ENCODE measurements around the gene SLC15A2.

SLC15A2 gene

GRCh38 chr3:121942116-121942786 lies 48.0 kb downstream of the SLC15A2 start:
- Mint-ChIP-seq H3K27ac (ENCODE audit: low read depth) (no peak overlapping the region), H3K36me3 (ENCODE audit: insufficient read depth) (no peaks in the 10 kb centered on the region), H3K9me3 (no peaks in the 10 kb centered on the region), H3K4me1 (no peaks in the 10 kb centered on the region), H3K27me3 (no peaks in the 10 kb centered on the region), H3K4me3 (no peak overlapping the region)
- DNase-seq (ENCODE audit: low spot score in 2 of 2) (no peak), ATAC-seq (replicated peaks; ENCODE audit: extremely low read depth, poor library complexity, severe bottlenecking) (no peak)

DNA sequence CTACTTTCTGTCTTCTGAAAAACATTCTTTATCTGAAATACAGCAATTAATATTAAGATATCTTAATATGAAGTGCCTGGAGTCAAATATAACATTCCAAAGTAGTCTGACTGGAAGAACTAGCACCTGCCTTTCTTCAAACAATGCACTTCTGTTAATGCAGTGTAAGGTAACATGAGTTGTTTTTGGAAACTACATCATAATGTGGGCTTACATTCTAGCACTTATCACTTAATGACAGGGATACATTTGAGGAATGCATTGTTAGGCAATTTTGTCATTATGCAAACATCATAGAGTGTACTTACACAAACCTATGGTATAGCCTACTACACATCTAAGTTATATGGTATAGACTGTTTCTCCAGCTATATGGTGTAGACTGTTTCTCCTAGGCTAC lies 49.2 kb downstream of the SLC15A2 start:
- DNase-seq (ENCODE audit: low spot score in 2 of 2) (no peak), ATAC-seq (replicated peaks; ENCODE audit: extremely low read depth, poor library complexity, severe bottlenecking) (no peak)

GRCh38 chr3:121948641-121949040 lies 54.4 kb downstream of the SLC15A2 start:
- H3K4me3 Mint-ChIP-seq = no peak overlapping the region
- H3K9me3 Mint-ChIP-seq = peaks cover 12% of the 10 kb centered on the region
- DNase-seq (ENCODE audit: low spot score in 2 of 2) (no peak), ATAC-seq (replicated peaks; ENCODE audit: extremely low read depth, poor library complexity, severe bottlenecking) (no peak)
- no peak overlapping the region for H3K27ac Mint-ChIP-seq (ENCODE audit: low read depth)
- H3K4me1 Mint-ChIP-seq = no peaks in the 10 kb centered on the region
- no peaks in the 10 kb centered on the region for H3K36me3 Mint-ChIP-seq (ENCODE audit: insufficient read depth)
- peaks cover 6% of the 10 kb centered on the region for H3K27me3 Mint-ChIP-seq

More for the DNA sequence above, 49.2 kb downstream of the SLC15A2 start:
- Mint-ChIP-seq H3K27ac (ENCODE audit: low read depth) (no peak overlapping the region), H3K9me3 (no peaks in the 10 kb centered on the region), H3K4me3 (no peak overlapping the region), H3K36me3 (ENCODE audit: insufficient read depth) (no peaks in the 10 kb centered on the region), H3K27me3 (no peaks in the 10 kb centered on the region), H3K4me1 (no peaks in the 10 kb centered on the region)

DNA sequence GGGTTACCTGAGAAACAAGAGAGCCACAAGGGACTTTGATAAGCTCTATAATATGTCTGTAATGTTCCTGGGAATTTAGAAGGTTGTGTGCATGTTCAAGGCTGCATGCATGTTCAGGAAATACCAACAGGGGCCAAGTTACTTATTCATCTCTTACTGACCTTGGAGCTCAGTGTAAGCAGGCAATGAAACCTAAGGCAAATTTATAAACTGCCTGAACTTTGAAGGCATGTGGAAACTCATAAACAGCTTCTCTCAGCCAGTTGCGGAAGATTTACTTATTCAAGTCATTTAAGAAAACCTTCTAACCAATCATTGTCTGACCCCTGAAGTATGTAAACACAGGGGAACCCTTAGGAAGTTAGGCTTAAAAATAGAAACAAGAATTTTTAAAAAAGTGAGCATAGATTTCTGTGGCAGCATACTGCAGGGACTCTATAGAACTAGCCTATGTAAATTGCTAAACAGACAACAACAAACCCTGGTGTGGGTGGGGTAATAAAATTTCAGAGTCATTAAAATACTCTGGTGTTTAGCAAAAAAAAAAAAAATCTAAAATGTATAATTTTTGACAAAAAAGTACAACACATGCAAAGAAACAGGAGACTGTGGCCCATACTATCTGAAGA lies 57.2 kb downstream of the SLC15A2 start:
- Mint-ChIP-seq H3K9me3 (peaks cover 12% of the 10 kb centered on the region), H3K4me3 (no peak overlapping the region), H3K36me3 (ENCODE audit: insufficient read depth) (no peaks in the 10 kb centered on the region), H3K27ac (ENCODE audit: low read depth) (no peak overlapping the region), H3K4me1 (no peaks in the 10 kb centered on the region), H3K27me3 (peaks cover 6% of the 10 kb centered on the region)
- ATAC-seq (replicated peaks; ENCODE audit: extremely low read depth, poor library complexity, severe bottlenecking) (no peak), DNase-seq (ENCODE audit: low spot score in 2 of 2) (no peak)

- Mint-ChIP-seq H3K27ac (ENCODE audit: low read depth) (no peak overlapping the region), H3K4me3 (no peak overlapping the region), H3K36me3 (ENCODE audit: insufficient read depth) (peaks cover 2% of the 10 kb centered on the region), H3K27me3 (no peaks in the 10 kb centered on the region), H3K4me1 (no peaks in the 10 kb centered on the region), H3K9me3 (peaks cover 7% of the 10 kb centered on the region)
- ATAC-seq (replicated peaks; ENCODE audit: extremely low read depth, poor library complexity, severe bottlenecking) (no peak), DNase-seq (ENCODE audit: low spot score in 2 of 2) (no peak)
These were observed 62.2 kb downstream of the SLC15A2 start for GRCh38 chr3:121956363-121956762.

DNA sequence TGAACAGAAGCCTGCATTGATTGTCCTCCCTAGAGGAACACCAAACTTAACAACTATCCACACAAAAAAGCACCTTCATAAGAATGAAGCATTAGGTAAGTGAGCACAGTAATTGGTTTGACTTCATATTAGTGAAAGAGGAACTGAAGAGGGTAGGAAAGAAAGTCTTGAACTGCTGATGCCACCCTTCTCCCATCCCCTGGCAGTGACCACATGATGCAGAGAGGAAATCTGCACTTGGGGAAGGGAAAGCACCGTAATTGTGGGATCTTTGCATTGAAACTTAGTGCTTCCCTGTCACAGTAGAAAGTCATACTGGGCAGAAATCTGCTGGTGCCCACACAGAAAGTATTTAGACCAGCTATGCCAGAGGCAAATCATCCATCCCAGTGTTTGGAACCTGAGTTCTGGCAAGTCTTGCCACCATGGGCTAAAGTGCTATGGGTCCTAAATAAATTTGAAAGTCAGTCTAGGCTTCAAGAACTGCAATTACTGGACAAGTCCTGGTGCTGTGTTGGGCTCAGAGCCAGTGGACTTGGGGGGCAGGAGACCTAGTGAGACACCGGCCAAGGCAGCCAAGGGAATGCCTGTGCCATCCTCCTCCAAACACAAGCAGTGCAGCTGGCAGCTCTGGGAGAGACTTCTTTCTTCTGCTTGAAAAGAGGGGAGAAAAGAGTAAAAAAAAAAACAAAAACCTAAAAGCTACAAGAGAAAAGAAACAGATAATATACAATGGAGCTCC lies 63.6 kb downstream of the SLC15A2 start:
- ATAC-seq (replicated peaks; ENCODE audit: extremely low read depth, poor library complexity, severe bottlenecking) (no peak), DNase-seq (ENCODE audit: low spot score in 2 of 2) (no peak)
- Mint-ChIP-seq H3K36me3 (ENCODE audit: insufficient read depth) (peaks cover 2% of the 10 kb centered on the region), H3K27me3 (no peaks in the 10 kb centered on the region), H3K27ac (ENCODE audit: low read depth) (no peak overlapping the region), H3K4me3 (no peak overlapping the region), H3K4me1 (no peaks in the 10 kb centered on the region), H3K9me3 (no peaks in the 10 kb centered on the region)

DNA sequence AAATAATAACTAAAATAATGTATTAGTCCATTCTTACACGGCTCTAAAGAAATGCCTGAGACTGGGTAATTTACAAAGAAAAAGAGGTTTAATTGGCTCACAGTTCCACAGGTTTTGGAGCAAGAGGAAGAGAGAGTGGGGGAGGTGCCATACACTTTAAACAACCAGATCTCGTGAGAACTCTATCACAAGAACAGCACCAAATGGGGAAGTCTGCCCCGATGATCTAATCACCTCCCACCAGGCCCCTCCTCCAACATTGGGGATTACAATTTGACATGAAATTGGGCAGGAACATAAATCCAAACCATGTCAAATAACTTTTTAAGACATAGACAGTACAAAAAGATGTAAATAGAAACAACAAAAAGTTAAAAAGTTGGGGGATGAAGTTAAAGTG lies 64.6 kb downstream of the SLC15A2 start:
- DNase-seq (ENCODE audit: low spot score in 2 of 2) (no peak), ATAC-seq (replicated peaks; ENCODE audit: extremely low read depth, poor library complexity, severe bottlenecking) (no peak)
- Mint-ChIP-seq H3K27ac (ENCODE audit: low read depth) (no peak overlapping the region), H3K27me3 (no peaks in the 10 kb centered on the region), H3K9me3 (no peaks in the 10 kb centered on the region), H3K4me1 (no peaks in the 10 kb centered on the region), H3K4me3 (no peak overlapping the region), H3K36me3 (ENCODE audit: insufficient read depth) (peaks cover 2% of the 10 kb centered on the region)

DNA sequence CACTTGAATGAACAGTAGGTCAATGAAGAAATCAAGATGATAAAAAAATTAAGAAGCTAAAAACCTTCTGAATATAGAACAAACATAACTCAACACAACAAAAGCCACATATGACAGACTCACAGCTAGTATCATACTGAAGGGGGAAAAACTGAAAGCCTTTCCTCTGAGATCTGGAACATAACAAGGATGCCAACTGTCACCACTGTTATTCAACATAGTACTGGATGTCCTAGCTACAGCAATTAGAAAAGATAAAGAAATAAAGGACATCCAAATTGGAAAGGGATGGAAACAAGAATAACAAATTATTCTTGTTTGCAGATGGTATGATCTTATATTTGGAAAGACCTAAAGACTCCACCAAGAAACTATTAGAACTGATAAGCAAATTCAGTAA lies 67.1 kb downstream of the SLC15A2 start:
- Mint-ChIP-seq H3K4me3 (no peak overlapping the region), H3K4me1 (no peaks in the 10 kb centered on the region), H3K27me3 (no peaks in the 10 kb centered on the region), H3K9me3 (no peaks in the 10 kb centered on the region), H3K27ac (ENCODE audit: low read depth) (no peak overlapping the region), H3K36me3 (ENCODE audit: insufficient read depth) (peaks cover 2% of the 10 kb centered on the region)
- ATAC-seq (replicated peaks; ENCODE audit: extremely low read depth, poor library complexity, severe bottlenecking) = no peak
- DNase-seq (ENCODE audit: low spot score in 2 of 2) = no peak

- H3K9me3 Mint-ChIP-seq = no peaks in the 10 kb centered on the region
- H3K27me3 Mint-ChIP-seq = no peaks in the 10 kb centered on the region
- no peak overlapping the region for H3K27ac Mint-ChIP-seq (ENCODE audit: low read depth)
- H3K4me3 Mint-ChIP-seq = no peak overlapping the region
- H3K36me3 Mint-ChIP-seq (ENCODE audit: insufficient read depth) = peaks cover 2% of the 10 kb centered on the region
- DNase-seq (ENCODE audit: low spot score in 2 of 2) (no peak), ATAC-seq (replicated peaks; ENCODE audit: extremely low read depth, poor library complexity, severe bottlenecking) (no peak)
- H3K4me1 Mint-ChIP-seq = no peaks in the 10 kb centered on the region
These were observed 68.2 kb downstream of the SLC15A2 start for GRCh38 chr3:121962443-121962842.

DNA sequence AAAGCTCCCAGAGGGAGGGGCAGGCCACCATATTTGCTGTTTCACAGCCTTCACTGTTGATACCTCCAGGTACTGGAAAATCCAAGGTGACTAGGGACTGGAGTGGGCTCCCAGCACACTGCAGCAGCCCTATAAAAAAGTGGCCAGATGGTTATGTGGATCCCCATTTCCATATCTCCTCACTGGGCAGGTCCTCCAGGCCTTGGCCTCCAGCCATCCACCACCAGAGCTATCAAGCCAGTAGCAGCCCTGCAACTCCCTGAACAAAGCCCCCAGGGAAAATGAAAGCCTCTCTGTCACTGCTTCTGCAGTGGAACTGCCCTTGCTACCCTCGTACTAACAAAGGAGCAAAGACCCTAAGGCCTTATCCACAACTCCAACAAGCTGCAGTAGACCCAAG lies 69.4 kb downstream of the SLC15A2 start:
- Mint-ChIP-seq H3K9me3 (no peaks in the 10 kb centered on the region), H3K27ac (ENCODE audit: low read depth) (no peak overlapping the region), H3K27me3 (no peaks in the 10 kb centered on the region), H3K4me1 (no peaks in the 10 kb centered on the region), H3K4me3 (no peak overlapping the region), H3K36me3 (ENCODE audit: insufficient read depth) (peaks cover 2% of the 10 kb centered on the region)
- ATAC-seq (replicated peaks; ENCODE audit: extremely low read depth, poor library complexity, severe bottlenecking) = no peak
- no peak for DNase-seq (ENCODE audit: low spot score in 2 of 2)

DNA sequence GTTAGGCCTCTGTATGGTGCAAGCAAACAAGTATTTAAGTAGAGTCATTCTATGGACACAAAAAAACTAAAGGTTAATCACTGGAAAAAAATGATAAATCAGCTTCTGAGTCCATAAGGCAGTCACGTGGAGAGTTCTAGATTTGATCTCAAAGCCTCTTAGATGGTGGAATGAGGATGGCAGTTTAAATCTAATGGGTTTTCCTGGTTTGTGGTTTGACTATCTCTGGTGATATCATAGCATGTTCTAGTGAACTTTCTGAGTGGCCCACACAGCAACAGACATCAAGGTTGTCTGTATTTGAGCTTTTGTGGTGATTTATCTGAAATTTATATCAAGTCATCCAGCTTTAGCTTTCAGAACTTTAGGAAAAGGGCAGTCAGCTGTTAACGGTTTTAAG lies 75.4 kb downstream of the SLC15A2 start:
- H3K27me3 Mint-ChIP-seq = no peaks in the 10 kb centered on the region

GRCh38 chr3:121970047-121970446 lies 75.8 kb downstream of the SLC15A2 start:
- Mint-ChIP-seq H3K27ac (ENCODE audit: low read depth) (no peak overlapping the region), H3K36me3 (ENCODE audit: insufficient read depth) (no peaks in the 10 kb centered on the region), H3K4me3 (no peak overlapping the region), H3K9me3 (no peaks in the 10 kb centered on the region), H3K4me1 (no peaks in the 10 kb centered on the region), H3K27me3 (no peaks in the 10 kb centered on the region)
- no peak for DNase-seq (ENCODE audit: low spot score in 2 of 2)
- ATAC-seq (replicated peaks; ENCODE audit: extremely low read depth, poor library complexity, severe bottlenecking) = no peak

More for the DNA sequence above, 75.4 kb downstream of the SLC15A2 start:
- Mint-ChIP-seq H3K4me1 (no peaks in the 10 kb centered on the region), H3K27ac (ENCODE audit: low read depth) (no peak overlapping the region), H3K4me3 (no peak overlapping the region), H3K36me3 (ENCODE audit: insufficient read depth) (no peaks in the 10 kb centered on the region), H3K9me3 (no peaks in the 10 kb centered on the region)
- no peak for DNase-seq (ENCODE audit: low spot score in 2 of 2)
- ATAC-seq (replicated peaks; ENCODE audit: extremely low read depth, poor library complexity, severe bottlenecking) = no peak

GRCh38 chr3:121974601-121975111 lies 80.5 kb downstream of the SLC15A2 start:
- Mint-ChIP-seq H3K27me3 (no peaks in the 10 kb centered on the region), H3K27ac (ENCODE audit: low read depth) (no peak overlapping the region), H3K36me3 (ENCODE audit: insufficient read depth) (no peaks in the 10 kb centered on the region), H3K9me3 (peaks cover 6% of the 10 kb centered on the region), H3K4me1 (no peaks in the 10 kb centered on the region), H3K4me3 (no peak overlapping the region)
- DNase-seq (ENCODE audit: low spot score in 2 of 2) = no peak
- no peak for ATAC-seq (replicated peaks; ENCODE audit: extremely low read depth, poor library complexity, severe bottlenecking)

Measured in central memory CD8-positive, alpha-beta T cell (primary cell).